ENCODE results near the gene SSC5D.

SSC5D gene

DNA sequence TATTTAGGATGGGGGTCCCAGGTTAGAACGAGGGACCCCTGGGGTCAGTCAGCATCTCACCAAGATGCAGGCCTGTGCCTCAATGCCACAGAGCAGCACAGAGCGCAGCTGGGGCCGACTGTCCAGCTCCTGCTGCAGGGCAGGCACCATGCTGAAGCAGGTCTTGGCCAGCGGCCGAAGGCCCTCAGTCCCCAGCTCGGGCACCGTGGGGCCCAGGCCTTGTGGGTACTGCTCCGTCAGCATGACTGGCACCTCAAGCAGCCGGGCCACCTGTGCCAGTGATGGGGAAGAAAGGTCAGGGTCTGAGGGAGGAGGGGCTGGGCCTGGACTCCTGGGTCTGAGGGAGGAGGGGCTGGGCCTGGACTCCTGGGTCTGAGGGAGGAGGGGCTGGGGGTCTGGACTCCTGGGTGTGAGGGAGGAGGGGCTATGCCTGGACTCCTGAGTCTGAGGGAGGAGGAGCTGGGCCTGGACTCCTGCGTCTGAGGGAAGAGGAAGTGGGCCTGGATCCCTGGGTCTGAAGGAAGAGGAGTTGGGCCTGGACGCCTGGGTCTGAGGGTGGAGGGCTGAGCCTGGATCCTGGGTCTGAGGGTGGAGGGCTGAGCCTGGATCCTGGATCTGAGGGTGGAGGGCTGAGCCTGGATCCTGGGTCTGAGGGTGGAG is 32.5 kb upstream of the SSC5D start:
- no peak for DNase-seq

DNA sequence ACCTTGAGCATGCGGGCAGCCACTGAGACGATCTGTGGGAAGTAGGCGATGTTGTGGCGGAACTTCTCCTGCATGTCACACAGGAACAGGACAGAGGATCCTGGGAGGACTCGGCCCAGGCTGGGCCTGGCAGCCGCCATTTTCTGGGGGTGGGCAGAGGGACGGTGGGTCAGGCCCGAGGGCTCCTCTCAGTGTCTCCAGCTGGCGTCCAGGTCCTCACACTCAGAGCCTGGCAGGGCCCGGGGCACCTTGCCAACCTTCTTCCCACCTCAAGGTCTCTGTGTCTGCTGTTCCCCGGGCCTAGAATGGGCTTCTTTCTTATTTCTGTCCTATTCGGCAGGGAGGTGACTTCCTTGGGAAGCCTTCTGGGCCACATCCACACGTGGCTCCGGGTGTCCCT is 31.9 kb upstream of the SSC5D start:
- no peak for DNase-seq

DNA sequence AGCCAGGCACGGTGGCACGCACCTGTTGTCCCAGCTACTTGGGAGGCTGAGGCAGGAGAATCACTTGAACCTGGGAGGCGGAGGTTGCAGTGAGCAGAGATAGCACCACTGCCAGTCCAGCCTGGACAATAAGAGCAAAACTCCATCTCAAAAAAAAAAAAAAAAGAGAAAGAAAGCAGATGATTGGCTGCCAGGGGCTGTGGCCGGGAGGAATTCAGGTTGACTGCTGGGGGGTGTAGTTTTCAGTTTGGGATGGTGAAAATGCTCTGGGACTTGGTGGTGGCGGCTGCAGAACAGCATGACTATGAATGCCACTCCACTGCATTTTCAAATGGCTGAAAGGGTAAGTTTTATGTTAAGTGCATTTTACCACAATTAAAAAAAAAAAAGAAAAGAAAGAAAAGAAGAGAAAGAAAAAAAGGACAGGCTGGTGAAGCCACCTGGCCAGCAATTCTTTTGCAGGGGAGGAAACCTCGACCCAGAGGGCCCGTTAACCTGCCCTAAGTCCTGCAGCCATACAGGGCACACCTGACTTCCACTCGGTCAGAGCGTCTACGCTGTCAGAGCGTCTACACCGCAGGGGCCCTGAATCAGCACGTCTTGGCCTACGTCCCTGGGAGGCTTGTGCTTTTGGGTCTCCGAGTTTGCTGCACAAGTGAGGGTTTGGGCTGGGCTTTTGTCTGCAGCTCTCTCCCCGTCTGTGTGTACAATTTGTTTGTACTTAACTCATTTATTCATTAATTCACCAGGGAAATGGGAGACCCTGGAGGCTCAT is 30.4 kb upstream of the SSC5D start:
- DNase-seq: no peak

DNA sequence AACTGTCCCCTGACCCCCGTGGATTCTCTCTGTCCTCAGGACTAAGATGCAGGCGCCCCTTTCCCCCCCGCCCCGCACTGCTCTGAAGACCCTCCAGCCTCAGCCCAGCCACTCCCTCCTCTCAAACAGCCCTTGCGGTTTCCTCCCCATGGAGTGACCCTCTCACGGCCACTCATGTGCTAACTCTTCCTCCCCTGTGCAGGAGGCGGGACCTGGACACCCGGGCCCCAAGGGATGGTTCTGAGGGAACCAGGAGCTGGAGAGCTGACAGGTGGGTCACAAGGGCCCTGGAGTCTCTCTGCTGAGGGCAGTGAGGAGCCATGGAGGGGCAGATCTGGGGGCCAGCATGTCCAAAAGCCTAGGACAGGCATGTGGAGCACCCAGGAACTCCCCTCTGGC is 28.7 kb upstream of the SSC5D start:
- no peak for DNase-seq

DNA sequence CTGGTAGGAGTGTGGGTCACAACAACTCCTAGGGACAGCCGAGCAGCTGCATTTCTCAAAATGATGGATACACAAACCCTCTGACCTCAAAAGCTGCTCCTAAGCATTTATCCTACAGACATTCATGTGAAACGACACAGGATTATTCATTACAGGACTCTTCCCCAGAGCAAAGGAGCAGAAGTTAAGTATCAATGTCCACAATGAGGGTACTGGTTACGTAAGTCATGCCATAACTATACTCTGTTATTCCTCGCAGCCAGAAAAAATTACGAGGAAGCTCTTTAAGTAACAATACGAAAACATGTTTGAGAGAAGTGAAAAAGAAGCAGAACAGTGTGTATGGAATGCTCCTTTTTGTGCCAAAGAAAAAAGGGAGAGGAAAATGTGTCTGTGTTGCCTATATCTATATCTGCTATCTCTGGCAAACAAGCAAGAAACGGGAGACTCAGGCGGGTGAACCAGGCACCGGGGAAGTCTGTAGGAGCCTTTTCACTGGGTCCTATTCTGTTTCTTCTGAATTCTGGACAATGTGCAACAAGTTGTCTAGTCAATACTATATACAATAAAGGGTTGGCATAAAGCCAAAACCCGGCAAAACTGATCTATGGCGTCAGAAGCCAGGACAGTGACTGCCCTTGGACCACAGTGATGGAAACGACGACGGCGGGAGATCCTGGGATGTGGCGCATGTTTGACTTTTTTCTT is 28.1 kb upstream of the SSC5D start:
- DNase-seq: peak; percentile 88

DNA sequence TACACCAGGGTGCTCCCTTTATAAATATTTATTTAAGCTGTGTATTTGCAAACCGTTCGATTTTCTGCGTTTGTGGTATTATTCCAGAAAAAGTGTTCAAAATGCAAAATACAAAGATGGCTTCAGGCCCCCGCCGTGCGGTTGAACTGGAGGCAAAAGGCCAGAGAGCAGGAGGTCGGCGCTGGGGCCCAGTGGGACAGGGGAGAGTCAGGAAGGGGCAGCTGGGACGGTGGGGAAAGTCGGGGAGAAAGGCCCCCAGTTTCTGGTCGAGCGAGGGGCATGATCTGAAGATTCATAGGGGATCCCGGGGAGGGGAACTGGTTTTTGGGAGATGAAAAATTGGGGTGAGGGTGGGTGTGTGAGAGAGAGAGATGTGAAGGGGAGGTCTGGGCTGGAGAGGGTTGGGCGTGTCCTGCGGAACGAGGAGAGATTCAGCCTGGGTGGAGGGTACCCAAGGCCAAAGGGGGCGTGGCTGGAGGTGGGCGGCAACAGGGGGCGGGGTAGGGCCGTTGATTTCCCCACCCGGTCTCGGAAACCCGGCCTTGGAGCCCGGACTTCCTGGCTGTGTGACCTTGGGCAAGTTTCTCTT is 27.5 kb upstream of the SSC5D start:
- peak; percentile 78 for DNase-seq

DNA sequence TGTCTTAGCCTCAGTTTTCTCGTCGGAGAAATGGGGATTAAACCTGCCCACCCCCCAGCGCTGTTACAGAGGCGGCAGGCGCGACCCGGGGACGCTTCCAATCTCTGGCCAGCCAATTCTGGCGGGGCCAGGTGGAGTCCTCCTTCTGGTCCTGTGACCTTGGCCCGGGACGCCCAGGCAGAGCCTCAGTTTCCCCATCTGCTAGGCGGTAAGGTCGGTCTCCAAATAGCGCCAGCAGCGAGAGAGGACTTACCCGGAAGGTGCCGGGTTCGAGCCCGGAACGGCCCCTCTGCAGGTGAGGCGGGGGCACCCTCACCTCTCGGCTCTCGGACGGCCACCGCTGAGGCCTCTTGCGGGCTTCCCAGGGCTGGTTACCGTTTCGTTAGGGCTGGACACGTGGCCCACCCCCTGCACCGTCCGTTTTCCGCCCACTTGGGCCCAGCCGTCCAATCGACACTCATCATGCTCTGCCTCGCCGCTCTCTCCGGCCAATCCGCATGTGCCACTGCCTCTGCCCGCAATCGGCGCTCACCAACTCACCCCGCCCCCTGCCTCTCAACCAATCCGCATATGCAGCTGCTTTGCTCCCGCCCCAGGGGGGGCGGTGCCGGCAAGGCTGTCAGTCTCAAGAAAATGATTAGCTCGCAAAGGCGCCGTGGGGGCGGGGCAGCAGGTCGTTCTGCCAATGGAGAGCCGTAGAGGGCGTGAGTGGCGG is 26.8 kb upstream of the SSC5D start, which contains the start of gene ISOC2:
TSS of gene ISOC2 (minus strand) at position 384 of the 715 bp plus-strand sequence. CDS start 5,156 bp downstream, outside the sequence.
- peak; percentile 100 for DNase-seq

DNA sequence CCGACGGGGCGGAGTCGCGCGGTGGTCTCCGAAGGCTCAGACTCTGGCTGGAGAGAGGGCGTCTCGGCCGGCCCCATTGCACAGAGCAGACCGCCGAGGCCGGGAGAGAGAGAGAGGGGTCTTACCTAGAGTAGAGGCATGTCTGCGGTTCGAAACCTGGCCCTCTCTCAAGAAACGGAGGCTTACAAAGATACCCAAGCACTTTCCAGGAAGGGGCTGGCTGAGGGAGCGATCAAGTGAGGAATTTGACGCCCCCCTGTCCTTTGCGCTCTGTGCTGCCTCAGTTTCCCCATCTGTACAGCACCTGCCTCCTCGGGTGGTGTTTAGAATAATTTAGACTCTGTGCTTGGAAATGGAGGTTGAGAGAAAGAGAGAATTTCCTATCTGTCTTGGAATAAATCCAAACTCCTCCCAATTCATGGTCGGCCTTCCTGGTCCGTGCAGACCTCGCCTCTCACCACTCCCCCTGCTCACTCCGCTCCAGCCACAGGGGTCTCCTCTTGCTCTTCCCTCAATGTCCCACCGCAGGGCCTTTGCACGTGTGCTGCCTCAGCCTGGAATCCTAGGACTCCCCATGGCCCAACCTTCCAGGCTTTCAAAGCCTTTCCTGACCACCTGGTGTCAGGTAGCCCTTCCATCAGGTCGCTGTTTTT is 26.1 kb upstream of the SSC5D start:
- no peak for DNase-seq

DNA sequence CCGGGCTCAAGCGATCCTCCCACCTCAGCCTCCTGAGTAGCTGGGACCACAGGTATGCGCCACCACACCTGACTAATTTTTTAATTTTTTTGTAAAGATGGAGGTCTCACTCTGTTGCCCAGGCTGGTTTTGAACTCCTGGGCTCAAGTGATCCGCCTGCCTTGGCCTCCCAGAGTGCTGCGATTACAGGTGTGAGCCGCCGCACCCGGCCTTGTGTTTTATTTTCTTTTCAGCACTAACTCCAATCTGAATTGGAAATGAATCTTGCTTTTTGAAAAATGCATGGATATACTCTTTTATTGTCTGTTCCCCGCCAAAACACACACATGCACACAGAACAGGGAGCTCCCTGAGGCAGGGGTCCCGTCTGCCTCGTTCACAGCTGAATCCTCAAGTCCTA is 25.5 kb upstream of the SSC5D start:
- no peak for DNase-seq

DNA sequence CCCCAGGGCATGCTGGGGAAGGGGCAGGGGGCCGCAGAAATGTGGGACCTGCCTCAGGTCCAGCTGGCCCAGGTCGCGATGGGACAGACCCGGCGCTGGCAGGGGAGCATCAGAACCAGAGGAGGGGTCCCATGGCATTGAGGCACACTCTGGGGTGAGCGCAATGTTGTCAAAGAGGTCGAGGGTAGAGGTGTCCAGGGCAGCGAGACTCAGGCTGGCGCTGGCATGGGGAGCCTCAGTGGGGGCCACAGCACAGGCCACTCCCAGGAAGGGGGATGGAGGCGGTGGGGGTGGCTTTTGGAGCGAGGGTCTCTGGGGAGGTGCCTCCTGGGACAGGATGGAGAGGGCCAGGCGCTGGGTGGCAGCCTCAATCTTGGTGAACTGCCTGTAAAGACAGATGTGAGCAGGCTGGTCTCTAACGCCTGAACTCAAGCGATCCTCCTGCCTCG is 24.6 kb upstream of the SSC5D start:
- DNase-seq: no peak

DNA sequence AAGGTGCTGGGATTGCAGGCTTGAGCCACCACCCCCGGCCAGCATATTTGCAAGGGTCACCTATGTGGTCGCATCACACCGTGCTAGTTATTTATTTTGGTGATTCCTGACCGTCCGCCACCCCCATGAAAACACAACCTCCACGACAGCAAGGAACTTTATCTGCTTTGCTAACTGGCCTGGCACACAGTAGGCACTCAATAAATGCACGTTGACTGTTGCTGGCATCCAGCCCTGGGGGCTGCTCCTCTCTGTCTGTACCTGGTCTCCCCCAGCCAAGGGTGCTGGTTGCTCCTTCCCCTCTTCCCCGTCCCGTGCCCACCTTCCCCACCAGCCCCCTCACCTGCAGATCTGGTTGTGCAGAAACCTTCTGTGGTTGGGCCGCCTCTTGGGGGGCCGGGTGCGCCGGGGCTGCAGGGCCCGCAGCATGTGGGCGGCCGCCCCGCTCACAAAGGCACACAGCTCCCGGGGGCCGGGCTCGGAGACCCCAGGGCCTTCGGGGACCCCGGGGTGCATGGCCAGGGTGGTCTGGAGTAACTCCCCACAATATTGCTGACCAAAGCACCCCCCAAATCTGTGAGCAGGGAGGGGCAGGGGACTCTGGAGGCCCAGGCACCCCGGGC is 24.1 kb upstream of the SSC5D start:
- DNase-seq: no peak

DNA sequence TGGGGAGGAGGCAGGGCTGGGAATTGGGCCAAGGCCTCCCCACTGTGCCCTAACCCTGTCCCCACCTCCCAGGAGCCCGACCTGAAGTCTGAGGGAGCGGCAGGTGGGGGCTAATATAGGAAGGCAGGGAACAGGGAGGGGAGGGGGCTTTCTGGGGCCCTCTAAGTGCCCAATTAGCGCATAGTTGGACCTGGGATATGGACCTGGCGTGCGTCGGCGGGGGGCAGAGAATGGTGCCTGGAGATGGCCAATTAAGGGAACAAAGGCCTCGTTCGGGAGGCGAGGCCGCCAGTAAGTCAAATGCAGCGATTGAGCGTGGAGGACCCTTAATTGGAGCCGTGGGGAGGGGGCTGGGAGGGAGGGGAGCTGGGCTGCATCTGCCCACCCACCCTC is 23.6 kb upstream of the SSC5D start, which contains the start of gene C19orf85:
TSS of gene C19orf85 (minus strand) at position 90 of the 393 bp plus-strand sequence. CDS start 197 bp downstream, outside the sequence.
- DNase-seq: peak; percentile 89

DNA sequence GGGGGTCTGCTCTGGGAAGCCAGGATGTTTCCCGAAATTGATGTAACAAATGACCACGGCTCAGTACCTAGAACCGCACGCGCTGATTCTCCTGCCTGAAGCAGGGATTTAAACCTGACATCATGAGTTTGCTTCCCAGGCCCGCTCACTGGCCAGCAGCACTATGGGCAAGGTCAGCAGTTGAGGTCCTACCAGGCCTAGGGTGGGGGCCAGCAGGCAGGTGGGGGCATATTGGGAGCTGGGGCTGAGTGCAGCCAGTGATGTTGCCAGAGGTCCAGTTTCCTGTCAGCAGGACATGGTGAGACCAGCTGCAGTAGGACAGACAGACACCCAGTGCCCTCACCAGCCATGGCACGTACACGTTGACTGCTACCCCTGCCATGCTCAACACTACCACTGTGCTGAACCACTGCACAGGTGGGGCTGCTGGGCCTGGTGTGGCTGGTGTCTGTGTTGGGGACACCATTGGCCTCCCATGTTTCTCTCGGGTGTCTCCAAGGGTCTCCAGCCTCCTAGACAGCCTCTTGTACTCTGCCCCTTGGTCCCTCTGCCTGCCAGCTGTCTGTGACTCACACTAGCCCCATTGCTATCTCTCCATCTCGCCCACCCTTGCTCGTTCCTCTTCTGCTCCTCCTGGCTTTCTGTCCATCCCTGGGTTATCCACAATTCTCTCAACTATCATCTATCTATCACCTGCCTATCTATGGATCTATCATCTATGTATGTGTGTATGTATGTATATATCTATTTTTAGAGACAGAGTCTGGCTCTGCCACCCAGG is 22.6 kb upstream of the SSC5D start:
- DNase-seq: no peak

DNA sequence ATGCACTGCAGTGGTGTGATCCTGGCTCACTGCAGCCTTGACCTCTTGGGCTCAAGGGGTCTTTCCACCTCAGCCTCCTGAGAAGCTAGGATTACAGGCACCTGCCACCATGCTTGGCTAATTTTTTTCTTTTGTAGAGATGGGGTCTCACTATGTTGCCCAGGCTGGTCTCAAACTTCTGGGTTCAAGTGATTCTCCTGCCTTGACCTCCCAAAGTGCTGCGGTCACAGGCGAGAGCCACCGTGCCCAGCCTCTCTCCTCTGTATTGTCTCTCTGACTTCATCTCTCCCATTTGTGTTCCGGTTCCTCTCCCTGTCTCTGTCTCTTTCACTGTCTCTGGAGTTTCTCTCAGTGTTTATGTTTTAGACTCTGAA is 22.0 kb upstream of the SSC5D start:
- no peak for DNase-seq

DNA sequence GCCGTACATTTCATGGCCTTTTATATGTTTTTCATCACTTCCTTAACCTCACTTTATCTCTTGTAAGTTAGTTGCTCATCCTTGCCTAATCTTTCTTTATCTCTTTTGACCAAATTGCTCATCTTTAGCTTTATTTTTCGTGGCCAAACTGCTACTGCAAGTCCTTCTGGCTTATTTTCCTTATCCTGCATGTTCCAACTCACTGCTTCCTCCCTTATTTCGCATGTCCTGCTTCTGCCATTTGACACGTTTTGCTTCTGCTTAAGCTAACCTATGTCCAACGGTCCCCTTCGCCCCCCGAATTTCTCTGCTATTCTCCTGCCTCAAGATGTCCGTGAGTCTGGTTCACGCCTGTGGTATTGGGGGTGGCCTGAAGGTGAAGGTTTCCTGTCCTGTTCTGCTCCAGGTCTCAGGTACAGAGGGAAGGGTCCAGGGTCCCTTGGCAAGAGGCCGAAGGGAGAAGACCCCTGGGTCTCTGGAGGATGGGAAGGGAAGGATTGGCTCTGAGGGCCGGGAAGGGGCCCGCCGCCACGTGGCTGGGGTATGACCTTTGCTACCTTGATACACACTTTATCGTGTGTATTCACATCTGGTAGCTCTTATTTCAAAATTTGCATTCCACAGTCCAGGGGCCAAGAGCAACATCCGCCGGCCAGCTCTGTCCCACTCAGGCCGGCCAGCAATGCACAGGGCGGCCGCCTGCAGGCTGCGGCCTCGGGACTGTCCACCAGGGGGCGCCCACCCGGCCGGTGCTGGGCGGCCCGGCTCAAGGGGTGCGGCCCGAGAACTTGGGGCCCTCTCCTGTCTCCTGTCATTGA is 20.8 kb upstream of the SSC5D start:
- DNase-seq: no peak

DNA sequence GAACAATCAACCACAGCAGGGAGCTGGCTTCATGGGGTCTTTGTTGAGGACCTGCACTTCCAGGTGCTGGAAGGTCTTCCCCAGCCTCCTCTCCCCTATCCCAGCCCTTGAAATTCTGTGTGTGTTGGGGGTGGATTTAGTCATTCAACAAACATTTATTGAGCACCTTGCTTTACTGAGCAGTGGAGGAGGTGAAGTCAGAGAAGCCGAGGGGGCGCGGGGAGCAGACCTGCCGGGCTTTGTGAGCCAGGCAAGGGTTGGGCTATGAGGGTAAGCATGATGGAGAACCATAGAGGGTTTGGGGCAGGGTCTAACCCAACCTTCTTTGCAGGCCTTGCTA is 20.2 kb upstream of the SSC5D start:
- DNase-seq: no peak

DNA sequence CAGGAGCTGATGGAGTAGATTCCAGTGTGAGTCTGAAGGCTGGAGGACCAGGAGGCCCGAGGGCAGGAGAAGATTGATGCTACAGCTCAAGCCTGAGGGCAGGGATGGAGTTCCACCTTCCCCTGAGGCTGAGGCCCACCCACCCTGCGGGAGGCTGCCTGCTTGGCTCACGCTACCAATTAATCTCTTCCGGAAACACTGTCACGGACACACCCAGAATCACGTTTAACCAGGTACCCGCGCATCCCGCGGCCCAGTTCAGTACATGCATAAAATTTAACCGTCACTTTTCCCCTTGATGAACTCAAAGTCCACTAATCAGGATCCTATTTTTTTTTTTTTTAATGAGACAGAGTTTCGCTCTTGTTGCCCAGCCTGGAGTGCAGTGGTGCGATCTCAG is 17.0 kb upstream of the SSC5D start:
- no peak for DNase-seq

DNA sequence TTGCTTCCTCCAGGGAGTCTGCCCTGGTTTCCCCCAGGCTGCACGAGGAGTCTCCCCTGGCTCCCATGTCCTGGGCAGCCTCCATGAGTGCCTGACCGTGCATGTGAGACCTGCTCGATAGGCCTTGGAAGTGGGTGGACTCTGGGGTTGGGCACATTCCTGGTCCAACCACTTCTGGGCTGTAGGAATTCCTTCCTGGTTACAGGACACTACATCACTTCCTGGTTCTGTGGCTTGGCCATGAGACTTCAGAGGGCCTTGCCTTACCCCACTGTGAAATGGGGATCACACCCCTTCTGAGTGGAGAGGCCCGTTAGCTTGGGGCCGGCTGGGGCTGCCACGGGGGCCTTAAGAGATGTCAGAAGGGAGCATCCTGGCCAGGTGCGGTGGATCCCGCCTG is 15.8 kb upstream of the SSC5D start:
- DNase-seq: no peak

DNA sequence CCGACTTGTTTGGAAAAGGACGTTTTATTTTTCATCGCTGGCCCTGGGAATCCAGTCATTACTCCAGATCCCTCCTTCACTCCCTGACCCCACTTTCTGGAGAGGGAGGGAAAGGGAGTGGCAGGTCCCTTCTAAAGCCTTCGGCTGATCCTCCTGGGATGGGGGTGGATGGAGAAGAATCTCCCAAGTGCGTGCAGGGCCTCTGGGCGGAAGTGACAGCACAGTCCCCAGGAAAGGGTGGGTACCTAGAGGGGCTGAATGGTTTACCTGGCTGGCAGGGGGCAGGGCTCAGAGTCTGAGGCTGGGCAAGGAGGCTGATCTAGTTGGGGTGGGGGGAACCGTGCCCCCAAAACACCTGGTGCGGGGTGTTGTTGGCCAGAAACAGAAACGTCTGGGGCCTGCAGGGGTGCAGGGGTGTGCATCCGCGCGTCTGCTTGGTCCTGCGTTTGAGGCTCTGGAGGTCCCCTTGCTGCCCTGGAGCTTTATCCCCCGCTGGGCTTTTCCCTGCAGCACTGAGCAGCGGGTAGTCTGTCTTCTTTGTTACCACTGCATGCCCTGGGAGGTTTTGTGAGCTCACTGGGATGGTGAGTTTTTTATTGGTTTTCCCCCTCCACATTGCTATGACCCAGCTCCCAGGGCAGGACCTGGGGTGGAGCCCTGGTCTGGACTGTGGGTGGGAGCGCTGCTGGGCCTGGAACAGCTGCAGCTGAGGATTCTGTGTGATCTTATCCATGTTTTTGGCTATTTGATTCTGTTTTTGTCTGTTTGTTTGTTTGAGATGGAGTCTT is 14.8 kb upstream of the SSC5D start:
- DNase-seq: peak; percentile 58
